RWPE1 (cell line): ENCODE data around the gene CCDC142.

ENCODE experiments used
- CTCF ChIA-PET: fragments of 350-600 bp; sonication (Branson Sonifier 250); formaldehyde crosslinking; extraction: SDS; loops from one replicate; lab custom pipeline; 2021; lab: Yijun Ruan, JAX
- POLR2A ChIA-PET: fragments of 400-600 bp; formaldehyde crosslinking; extraction: SDS; loops from one replicate; lab custom pipeline; 2020; ENCODE audit warnings: antibody characterized with exemption; ENCODE audit not compliant: low non-redundant PET; lab: Yijun Ruan, JAX
- DNase-seq: peaks from one replicate; pipeline ENCODE4 v3.0.0; 2012; ENCODE audit warnings: low spot score
- H3K27ac ChIP-seq: fragments of 450-650 bp; 2 replicates; pipeline ENCODE4 v1.5.1; 2017
- TF ChIP-seq, protein P1 (sequence below): fragments of 450-650 bp; conservative IDR thresholded peaks from 2 replicates; pipeline ENCODE4 v1.5.1; 2017; ENCODE audit warnings: low read depth, mild to moderate bottlenecking

Gene CCDC142

DNA sequence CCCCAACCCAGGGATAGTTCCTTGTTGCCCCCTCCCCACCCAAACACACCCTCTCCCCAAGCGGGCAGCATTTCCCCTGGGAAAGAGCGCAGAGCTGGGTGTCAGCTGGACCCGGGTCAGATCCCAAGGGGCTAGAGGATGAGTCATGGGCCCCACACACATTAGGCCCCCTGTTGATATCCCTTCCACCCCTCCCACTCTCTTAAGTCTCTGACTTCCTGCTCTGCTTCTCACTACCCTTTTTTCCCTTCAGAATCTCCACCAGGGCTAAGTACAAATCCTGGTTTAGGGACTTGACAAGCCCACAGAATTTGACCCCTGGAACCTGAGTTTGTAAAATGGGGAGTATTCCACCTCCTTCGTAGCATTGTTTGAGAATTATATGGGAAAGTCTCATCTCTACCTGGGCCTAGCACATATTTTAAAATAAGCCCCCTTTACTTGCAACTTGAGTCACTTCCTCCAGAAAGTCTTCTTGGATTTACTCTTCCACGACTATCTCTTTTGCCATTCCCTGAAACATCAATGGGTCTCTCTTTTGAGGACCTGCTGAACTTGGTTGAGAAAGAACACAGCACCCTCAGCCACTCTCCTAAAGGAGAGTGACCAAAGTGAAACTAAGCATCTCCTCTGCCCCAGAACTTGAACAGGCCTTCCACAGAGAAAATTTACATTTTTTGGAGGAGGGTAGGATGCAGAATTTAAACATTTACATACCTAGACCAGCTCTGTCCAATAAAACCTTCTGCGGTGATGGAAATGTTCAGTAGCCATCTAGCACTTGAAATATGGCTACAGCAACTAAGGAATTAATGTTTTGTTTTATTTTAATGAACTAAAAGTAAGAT lies 45.7 kb downstream of the CCDC142 start:
- ChIA-PET POLR2A (no interaction called here), CTCF (no interaction called here)
- DNase-seq = no peak
- peak overlapping the region; percentile 34; the same call in 1 of the 2 replicates for H3K27ac ChIP-seq
- TF ChIP-seq, protein P1, sequence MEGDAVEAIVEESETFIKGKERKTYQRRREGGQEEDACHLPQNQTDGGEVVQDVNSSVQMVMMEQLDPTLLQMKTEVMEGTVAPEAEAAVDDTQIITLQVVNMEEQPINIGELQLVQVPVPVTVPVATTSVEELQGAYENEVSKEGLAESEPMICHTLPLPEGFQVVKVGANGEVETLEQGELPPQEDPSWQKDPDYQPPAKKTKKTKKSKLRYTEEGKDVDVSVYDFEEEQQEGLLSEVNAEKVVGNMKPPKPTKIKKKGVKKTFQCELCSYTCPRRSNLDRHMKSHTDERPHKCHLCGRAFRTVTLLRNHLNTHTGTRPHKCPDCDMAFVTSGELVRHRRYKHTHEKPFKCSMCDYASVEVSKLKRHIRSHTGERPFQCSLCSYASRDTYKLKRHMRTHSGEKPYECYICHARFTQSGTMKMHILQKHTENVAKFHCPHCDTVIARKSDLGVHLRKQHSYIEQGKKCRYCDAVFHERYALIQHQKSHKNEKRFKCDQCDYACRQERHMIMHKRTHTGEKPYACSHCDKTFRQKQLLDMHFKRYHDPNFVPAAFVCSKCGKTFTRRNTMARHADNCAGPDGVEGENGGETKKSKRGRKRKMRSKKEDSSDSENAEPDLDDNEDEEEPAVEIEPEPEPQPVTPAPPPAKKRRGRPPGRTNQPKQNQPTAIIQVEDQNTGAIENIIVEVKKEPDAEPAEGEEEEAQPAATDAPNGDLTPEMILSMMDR = no peak

DNA sequence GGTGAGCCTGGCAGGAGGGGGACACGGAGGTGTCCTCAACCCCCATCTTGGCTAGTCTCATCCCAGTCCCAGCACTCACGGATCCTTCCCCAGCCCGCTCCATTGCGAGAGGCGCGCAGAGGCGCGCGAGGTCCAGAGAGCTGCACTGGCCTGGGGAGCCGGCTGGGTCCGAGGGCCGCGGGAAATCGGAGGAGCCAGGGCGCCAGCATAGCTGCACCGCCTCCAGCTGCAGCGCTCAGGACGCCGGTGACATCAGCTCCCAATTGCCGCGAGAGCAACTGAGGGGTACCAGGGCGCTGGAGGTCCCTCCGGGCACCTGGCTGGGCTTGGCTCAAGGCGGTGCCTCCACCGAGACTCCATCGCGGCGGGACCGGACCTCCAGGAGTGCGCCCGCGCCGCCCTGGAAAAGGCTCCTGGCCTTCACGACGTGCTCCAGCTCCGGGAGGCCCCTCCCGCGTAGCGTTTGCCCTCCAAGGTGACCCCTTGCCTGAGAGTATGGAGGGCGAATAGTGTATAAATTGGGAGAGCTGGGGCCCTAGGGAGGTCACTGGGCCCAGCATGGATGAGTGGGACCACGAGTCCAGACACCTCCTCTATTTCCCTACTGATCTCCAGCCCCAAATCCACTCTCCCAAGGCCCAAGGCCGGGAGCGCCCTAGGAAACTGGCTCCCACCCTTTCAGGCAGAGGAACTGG lies 46.5 kb downstream of the CCDC142 start:
- DNase-seq = no peak
- peak overlapping the region; percentile 34 for H3K27ac ChIP-seq
- TF ChIP-seq, protein P1 = no peak
- CTCF ChIA-PET = no interaction called here
- POLR2A ChIA-PET = no interaction called here

DNA sequence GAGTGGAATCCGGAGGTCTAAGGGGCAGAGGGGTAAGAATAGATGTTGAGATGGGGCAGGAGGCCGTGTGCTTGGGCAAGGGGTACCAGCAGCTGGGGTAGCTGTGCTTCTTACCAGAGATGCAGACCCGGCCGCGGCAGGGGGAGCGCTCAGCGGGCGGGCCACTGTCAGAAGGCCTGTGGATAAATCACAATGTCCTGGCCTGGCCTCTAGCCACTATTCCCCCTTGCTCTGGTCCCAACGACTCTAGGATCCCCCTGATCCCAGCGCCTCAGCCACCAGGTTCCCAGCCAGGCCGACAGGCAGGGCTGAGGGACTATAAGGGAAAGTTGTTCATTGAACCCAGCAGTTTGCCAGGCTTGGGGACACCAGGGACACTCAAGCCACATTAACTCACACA lies 52.3 kb downstream of the CCDC142 start:
- TF ChIP-seq, protein P1 = no peak
- ChIA-PET POLR2A (no interaction called here), CTCF (no interaction called here)
- H3K27ac ChIP-seq = peak overlapping the region; percentile 94
- DNase-seq = no peak

DNA sequence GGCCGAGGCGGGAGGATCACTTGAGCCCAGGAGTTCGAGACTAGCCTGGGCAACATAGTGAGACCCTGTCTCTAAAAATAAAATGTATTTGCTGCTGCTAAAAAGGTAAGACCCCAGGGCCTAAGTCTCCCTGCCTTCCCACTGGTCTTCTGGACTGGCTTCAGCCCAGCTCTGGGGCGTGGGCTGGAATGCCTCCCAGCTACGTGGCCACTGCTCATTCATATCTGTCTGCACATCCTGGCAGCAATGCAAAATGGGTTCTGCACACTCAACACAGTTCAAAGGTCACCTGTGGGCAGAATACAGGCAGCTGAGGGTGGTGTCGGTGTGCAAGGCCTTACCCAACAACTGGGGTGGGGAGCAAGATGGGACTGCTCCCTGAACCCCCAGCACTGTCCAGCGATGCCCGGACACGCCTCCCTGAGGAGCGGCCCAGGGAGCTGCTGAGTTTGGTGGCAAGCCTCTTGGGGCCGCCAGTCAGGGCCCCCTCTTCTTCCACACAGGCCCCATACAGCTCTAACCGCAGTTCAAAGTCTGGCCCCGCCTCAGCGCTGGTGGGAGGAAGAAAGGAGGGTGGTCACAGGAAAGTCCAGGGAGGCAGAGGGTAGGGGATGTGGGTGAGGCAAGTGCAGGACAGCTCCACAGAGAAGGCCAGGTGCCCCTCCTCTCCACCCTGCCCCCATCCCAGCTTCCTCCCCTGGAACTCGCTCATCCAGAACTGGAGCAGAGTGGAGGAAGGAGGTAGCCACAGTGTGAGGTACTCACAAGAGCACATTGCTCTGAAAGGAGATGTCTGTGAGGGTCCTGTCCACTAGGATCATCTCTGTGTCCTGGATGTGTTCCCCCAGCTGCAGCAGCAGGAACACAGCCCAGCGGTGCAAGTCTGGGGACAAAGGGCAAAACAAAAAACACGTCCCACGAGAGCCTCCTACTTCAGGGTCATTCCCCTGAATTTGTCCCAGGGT lies 53.0 kb downstream of the CCDC142 start:
- ChIA-PET POLR2A (no interaction called here), CTCF (interaction anchor here (0.8 to 0.9 kb wide), 2 partner anchors 38 to 102 kb away, joined by 3 to 4 read pairs; no protein-coding TSS in a partner anchor)
- TF ChIP-seq, protein P1 = no peak
- H3K27ac ChIP-seq = peak overlapping the region; percentile 94
- DNase-seq = no peak

DNA sequence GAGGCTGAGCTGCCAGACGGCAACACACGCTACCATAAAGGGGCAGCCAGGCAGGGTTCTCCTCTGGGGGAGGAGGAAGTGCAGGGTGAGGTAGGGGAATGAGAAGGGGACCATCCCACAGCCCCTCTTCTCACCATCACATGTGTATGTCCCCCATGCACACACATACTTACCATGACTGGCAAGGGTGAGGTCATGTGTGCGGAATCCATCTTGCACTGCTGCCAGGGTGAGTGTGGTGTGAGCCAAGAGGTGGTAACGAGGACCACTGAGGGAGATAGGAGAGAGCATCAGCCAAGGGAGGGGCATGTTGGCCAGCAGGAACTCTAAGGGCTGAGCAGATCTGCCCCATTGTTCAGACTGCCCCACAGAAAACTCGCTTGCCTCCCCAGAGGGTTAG lies 54.1 kb downstream of the CCDC142 start:
- ChIA-PET POLR2A (no interaction called here), CTCF (interaction anchor here (0.5 kb wide), 1 partner anchor 636 kb away, joined by 3 read pairs; no protein-coding TSS in a partner anchor)
- TF ChIP-seq, protein P1 = no peak
- H3K27ac ChIP-seq = peak overlapping the region; percentile 94
- no peak for DNase-seq
